Measurements from ENCODE around the gene TTC5.
"Not testable (repeated sequence)": the region's sequence is repeated elsewhere in the genome, so short reads cannot be mapped to it uniquely, and the experiment has no call there.

TTC5 gene

GRCh38 chr14:20295067-20295466, 10.7 kb downstream of the TTC5 start:
- no peak for DNase-seq

GRCh38 chr14:20294636-20295035, 11.1 kb downstream of the TTC5 start:
- DNase-seq: no peak

GRCh38 chr14:20281998-20282397, 23.8 kb downstream of the TTC5 start:
- DNase-seq: not testable (repeated sequence)

GRCh38 chr14:20280265-20280664, 25.5 kb downstream of the TTC5 start:
- not testable (repeated sequence) for DNase-seq

GRCh38 chr14:20278414-20278813, 27.3 kb downstream of the TTC5 start:
- no peak for DNase-seq

GRCh38 chr14:20277409-20277808, 28.3 kb downstream of the TTC5 start:
- DNase-seq: no peak

- DNase-seq: no peak
These were observed 31.7 kb downstream of the TTC5 start for GRCh38 chr14:20274062-20274461.

- DNase-seq: not testable (repeated sequence)
These were observed 41.4 kb downstream of the TTC5 start for GRCh38 chr14:20264361-20264760.

- no peak for DNase-seq
These were observed 43.1 kb downstream of the TTC5 start for GRCh38 chr14:20262642-20263128.

- no peak for DNase-seq
These were observed 58.0 kb downstream of the TTC5 start for GRCh38 chr14:20247646-20248246.
